ENCODE results near the gene ZNF804A. TPM values are rescaled to one million over a fixed set of nuclear protein-coding genes. Genes with fewer than 3 reads are reported as not detected.

The ZNF804A gene
- total RNA-seq, 2 experiments from 2014 or later, result not detected

DNA sequence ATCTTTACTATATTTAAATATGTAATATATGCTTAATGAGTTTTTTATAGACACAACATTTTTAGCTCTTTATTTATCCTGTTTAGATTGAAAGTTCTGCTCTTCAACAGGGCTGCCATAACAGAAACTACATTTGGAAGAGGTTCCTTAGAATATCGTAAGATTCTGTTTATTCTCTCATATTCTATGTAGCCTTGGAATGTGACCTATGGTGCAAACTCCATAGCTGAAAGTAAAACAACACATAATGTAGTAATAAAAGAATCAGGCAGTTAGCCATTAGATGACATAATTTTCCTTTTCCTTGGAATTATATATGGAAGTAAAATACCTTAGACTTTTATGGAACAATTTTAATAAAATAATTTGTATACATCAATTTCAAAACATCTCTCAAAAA is 91.3 kb downstream of the ZNF804A start:
- CTCF ChIA-PET, result no interaction called here
- Mint-ChIP-seq H3K36me3 (ENCODE audit: low read depth) (no peaks in the 10 kb centered on the region), H3K27me3 (ENCODE audit: low read depth) (no peaks in the 10 kb centered on the region), H3K4me1 (ENCODE audit: low read depth) (no peaks in the 10 kb centered on the region), H3K9me3 (no peaks in the 10 kb centered on the region), H3K27ac (no peak overlapping the region), H3K4me3 (no peak overlapping the region)
- DNase-seq, result no peak
- intact Hi-C loops (cut with micrococcal nuclease), result no loop called here

DNA sequence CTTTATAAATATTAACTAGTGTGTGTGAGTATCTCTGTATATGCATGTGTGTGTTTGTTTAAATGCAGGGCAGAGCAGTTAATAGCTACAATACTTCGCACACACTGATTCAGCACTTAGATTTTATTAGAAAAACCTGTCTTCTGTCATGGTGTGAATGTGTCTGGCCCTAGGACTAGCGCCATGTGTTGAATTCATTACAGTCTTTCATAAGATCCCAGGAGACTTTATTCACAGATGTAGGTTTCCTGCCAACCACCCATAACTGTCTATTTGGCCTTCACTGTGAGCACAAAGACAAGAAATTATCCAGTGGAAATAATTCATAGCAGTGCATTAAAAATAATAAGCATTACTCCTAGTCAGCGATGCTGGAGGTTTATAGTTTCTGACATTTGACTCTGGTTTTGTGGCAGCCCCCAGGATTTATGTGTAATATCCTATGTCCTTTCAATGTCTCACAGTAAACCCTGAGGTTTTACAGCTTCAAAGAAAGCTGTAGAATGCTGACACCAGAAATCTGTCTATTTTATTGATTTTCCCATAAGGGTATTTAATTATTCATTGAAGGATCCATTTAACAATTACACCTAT is 93.9 kb downstream of the ZNF804A start:
- Mint-ChIP-seq H3K4me3 (no peak overlapping the region), H3K27me3 (ENCODE audit: low read depth) (no peaks in the 10 kb centered on the region), H3K27ac (no peak overlapping the region), H3K9me3 (no peaks in the 10 kb centered on the region), H3K4me1 (ENCODE audit: low read depth) (no peaks in the 10 kb centered on the region), H3K36me3 (ENCODE audit: low read depth) (no peaks in the 10 kb centered on the region)
- no peak for DNase-seq
- CTCF ChIA-PET, result no interaction called here
- intact Hi-C loops (cut with micrococcal nuclease), result no loop called here

DNA sequence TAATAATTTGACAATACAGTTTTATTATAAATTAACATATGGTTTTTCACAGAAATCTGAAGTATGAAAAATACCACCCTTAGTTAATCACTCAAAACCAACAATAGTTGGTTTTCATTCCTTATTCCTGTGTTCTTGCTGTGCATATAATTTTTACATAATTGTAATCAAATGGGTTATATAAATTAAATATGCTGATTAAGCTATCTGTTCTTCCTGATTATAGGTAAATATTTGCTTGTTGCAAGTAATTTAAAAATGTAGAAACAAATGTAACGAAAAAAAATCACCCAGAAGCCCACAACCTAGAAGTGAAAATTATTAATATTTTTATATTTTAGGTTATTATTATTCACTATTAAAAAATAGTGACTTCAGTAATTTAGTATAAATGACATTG is 98.3 kb downstream of the ZNF804A start:
- CTCF ChIA-PET, result no interaction called here
- H3K4me1 Mint-ChIP-seq (ENCODE audit: low read depth), result no peaks in the 10 kb centered on the region
- no peak for DNase-seq
- H3K27me3 Mint-ChIP-seq (ENCODE audit: low read depth), result no peaks in the 10 kb centered on the region
- intact Hi-C loops (cut with micrococcal nuclease), result no loop called here
- no peak overlapping the region for H3K27ac Mint-ChIP-seq
- H3K36me3 Mint-ChIP-seq (ENCODE audit: low read depth), result no peaks in the 10 kb centered on the region
- H3K9me3 Mint-ChIP-seq, result no peaks in the 10 kb centered on the region
- H3K4me3 Mint-ChIP-seq, result no peak overlapping the region

DNA sequence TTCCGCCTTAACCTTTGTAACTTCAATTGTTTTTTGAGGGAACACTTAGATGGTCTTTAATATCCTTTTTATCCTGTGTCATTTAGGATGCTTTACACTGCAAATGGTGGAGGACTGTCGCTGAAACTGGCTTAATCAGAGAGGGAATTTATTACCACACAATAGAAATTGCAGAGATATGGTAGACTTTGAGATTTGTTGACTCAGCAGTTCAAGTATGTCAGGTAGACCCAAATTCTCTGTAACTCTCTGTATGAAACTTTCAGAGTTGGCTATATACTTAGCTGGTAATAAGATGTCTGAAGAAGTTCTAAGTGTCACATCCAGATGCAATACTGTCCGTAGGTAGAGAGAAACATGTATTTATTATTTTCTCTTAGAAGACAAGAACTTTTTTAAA is 100.1 kb downstream of the ZNF804A start:
- Mint-ChIP-seq H3K36me3 (ENCODE audit: low read depth) (no peaks in the 10 kb centered on the region), H3K27me3 (ENCODE audit: low read depth) (no peaks in the 10 kb centered on the region), H3K4me1 (ENCODE audit: low read depth) (no peaks in the 10 kb centered on the region), H3K27ac (no peak overlapping the region), H3K9me3 (no peaks in the 10 kb centered on the region), H3K4me3 (no peak overlapping the region)
- CTCF ChIA-PET, result interaction anchor here (0.6 kb wide), 1 partner anchor 88 kb away, joined by 4 read pairs; no protein-coding TSS in a partner anchor
- intact Hi-C loops (cut with micrococcal nuclease), result no loop called here
- DNase-seq, result no peak

DNA sequence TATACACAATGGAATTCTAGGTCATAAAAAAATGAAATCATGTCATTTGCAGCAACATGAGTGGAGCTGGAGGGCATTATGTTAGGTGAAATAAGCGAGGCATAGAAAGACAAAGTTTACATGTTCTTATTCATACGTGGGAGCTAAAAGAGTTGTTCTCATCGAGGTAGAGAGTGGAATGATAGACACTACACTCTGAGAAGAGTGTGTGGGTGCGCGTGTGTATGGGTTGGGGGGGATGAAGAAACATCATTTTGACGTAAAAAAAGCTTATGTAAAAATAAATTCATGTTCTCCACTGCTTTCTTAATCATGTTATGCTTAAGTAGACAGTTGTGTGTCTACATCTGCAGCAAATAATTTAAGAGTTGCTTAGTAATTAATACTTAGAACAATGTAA is 123.6 kb downstream of the ZNF804A start:
- Mint-ChIP-seq H3K27ac (no peak overlapping the region), H3K4me1 (ENCODE audit: low read depth) (no peaks in the 10 kb centered on the region), H3K36me3 (ENCODE audit: low read depth) (no peaks in the 10 kb centered on the region), H3K27me3 (ENCODE audit: low read depth) (no peaks in the 10 kb centered on the region), H3K4me3 (no peak overlapping the region), H3K9me3 (peaks cover 12% of the 10 kb centered on the region)
- intact Hi-C loops (cut with micrococcal nuclease), result no loop called here
- no peak for DNase-seq
- CTCF ChIA-PET, result no interaction called here

DNA sequence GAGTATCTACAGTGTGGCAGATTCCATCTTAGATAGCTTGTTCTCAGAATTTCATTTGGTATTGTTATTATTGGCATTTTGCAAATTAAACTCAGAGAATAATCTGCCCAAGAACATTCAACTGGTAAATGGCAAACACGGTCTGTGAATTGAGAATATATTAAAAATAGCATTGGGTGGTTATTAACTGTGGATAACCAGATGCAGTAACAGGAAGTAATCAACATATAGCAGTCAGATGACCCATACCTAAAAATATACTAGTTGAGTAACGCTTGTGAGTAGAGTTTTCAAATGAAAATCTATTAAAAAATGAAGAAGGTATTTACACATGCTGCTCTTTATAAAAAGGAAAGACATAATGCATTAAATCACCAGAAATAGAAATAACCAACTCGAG is 129.5 kb downstream of the ZNF804A start:
- Mint-ChIP-seq H3K36me3 (ENCODE audit: low read depth) (no peaks in the 10 kb centered on the region), H3K27ac (no peak overlapping the region), H3K4me3 (no peak overlapping the region), H3K27me3 (ENCODE audit: low read depth) (no peaks in the 10 kb centered on the region), H3K9me3 (peaks cover 3% of the 10 kb centered on the region), H3K4me1 (ENCODE audit: low read depth) (no peaks in the 10 kb centered on the region)
- CTCF ChIA-PET, result no interaction called here
- intact Hi-C loops (cut with micrococcal nuclease), result no loop called here
- DNase-seq, result no peak

DNA sequence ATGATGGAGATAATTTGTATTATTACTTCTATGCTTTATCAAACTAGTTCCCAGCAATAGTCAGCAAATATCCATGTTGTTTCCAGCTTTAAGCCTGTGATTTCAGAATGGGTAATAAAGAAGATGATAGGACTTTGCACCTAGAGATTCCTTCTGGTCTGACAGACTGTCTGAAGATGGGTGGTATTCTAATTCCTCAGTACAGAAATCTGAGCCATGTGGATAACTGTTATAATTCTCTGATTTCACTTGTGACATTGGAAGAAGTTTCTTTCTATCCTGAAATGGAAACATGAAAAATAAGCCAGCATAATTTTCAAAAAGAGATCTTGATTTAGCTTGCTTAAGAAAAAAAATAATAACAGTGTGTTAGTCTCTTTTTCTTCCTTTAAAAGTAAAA is 130.1 kb downstream of the ZNF804A start:
- intact Hi-C loops (cut with micrococcal nuclease), result no loop called here
- H3K4me3 Mint-ChIP-seq, result no peak overlapping the region
- H3K27ac Mint-ChIP-seq, result no peak overlapping the region
- no peaks in the 10 kb centered on the region for H3K36me3 Mint-ChIP-seq (ENCODE audit: low read depth)
- CTCF ChIA-PET, result no interaction called here
- no peak for DNase-seq
- peaks cover 3% of the 10 kb centered on the region for H3K9me3 Mint-ChIP-seq
- H3K27me3 Mint-ChIP-seq (ENCODE audit: low read depth), result no peaks in the 10 kb centered on the region
- no peaks in the 10 kb centered on the region for H3K4me1 Mint-ChIP-seq (ENCODE audit: low read depth)

DNA sequence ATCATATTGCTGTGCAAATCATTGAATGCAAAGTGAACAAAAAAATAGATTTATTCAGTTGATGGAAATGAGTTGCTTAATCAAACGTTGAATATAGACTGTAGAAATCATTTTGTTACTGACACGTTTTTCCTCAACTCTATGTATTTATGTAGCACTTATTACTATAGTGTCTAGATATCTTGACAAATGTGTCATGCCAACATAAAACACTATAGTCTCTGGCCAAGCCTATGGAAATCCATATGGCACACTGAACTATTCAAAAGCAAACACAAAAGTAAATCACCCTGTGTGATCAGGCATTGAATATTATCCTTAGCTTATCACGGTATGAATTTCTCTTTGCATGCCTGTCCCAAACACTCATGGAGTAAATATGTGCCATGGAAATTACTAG is 131.3 kb downstream of the ZNF804A start:
- no peak overlapping the region for H3K27ac Mint-ChIP-seq
- peaks cover 3% of the 10 kb centered on the region for H3K9me3 Mint-ChIP-seq
- H3K4me1 Mint-ChIP-seq (ENCODE audit: low read depth), result no peaks in the 10 kb centered on the region
- no peaks in the 10 kb centered on the region for H3K27me3 Mint-ChIP-seq (ENCODE audit: low read depth)
- CTCF ChIA-PET, result no interaction called here
- no peaks in the 10 kb centered on the region for H3K36me3 Mint-ChIP-seq (ENCODE audit: low read depth)
- H3K4me3 Mint-ChIP-seq, result no peak overlapping the region
- intact Hi-C loops (cut with micrococcal nuclease), result no loop called here
- DNase-seq, result no peak

DNA sequence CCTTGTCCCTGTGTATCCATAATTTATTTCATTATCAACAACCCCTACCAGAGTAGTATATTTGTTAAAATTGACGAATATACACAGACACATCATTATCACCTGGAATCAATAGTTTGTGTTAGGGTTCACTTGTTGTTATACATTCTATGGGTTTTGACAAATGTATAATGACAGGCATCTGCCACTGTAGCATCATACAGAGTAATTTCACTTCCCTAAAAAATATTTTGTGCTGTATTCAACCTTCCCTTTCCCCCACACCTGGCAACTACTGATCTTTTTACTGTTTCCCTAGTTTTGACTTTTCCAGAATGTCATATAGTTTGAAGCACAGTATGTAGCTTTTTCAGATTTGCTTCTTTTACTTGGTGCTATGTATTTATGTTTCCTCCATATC is 132.0 kb downstream of the ZNF804A start:
- intact Hi-C loops (cut with micrococcal nuclease), result no loop called here
- Mint-ChIP-seq H3K4me3 (no peak overlapping the region), H3K4me1 (ENCODE audit: low read depth) (no peaks in the 10 kb centered on the region), H3K36me3 (ENCODE audit: low read depth) (no peaks in the 10 kb centered on the region), H3K9me3 (peaks cover 3% of the 10 kb centered on the region), H3K27ac (no peak overlapping the region), H3K27me3 (ENCODE audit: low read depth) (no peaks in the 10 kb centered on the region)
- no peak for DNase-seq
- CTCF ChIA-PET, result no interaction called here

DNA sequence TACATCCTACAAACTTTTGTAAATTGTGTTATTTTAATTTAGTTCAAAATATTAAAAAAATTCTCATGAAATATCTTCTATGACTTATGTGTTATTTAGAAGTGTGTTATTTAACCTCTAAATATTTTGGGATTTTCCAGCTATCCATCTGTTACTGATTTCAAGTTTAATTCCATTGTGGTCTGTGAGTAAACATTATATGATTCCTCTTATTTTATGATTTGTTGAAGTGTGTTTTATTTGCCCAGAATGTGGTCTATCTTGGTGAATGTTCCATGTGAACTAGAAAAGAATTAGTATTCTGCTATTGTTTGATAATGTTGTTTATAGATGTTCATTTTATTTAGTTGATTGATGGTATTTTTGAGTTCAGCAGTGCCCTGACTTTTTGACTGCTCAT is 136.0 kb downstream of the ZNF804A start:
- CTCF ChIA-PET, result no interaction called here
- H3K36me3 Mint-ChIP-seq (ENCODE audit: low read depth), result no peaks in the 10 kb centered on the region
- no peaks in the 10 kb centered on the region for H3K27me3 Mint-ChIP-seq (ENCODE audit: low read depth)
- H3K27ac Mint-ChIP-seq, result no peak overlapping the region
- H3K4me3 Mint-ChIP-seq, result no peak overlapping the region
- no peak for DNase-seq
- peaks cover 3% of the 10 kb centered on the region for H3K9me3 Mint-ChIP-seq
- no peaks in the 10 kb centered on the region for H3K4me1 Mint-ChIP-seq (ENCODE audit: low read depth)
- intact Hi-C loops (cut with micrococcal nuclease), result no loop called here

DNA sequence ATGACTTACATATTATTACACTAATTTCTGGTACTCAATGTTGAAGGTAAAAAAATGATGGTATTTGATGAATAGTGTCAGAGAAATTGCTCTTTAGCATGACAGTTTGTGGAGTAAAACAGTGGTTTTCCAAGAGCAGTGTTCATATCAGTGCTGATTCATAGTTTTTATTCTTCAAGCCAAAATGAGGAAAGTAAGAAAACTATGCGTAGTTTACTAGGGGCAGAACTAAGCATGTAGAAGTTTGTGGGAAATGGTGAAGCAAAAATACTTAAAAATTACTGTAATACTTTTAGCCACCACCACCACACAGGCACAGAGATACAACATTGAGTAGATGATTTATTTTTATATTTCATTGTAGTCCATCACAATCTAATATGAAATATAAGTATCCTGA is 137.3 kb downstream of the ZNF804A start:
- Mint-ChIP-seq H3K9me3 (peaks cover 4% of the 10 kb centered on the region), H3K27me3 (ENCODE audit: low read depth) (no peaks in the 10 kb centered on the region), H3K27ac (no peak overlapping the region), H3K4me1 (ENCODE audit: low read depth) (no peaks in the 10 kb centered on the region), H3K36me3 (ENCODE audit: low read depth) (no peaks in the 10 kb centered on the region), H3K4me3 (no peak overlapping the region)
- no peak for DNase-seq
- intact Hi-C loops (cut with micrococcal nuclease), result no loop called here
- CTCF ChIA-PET, result no interaction called here

DNA sequence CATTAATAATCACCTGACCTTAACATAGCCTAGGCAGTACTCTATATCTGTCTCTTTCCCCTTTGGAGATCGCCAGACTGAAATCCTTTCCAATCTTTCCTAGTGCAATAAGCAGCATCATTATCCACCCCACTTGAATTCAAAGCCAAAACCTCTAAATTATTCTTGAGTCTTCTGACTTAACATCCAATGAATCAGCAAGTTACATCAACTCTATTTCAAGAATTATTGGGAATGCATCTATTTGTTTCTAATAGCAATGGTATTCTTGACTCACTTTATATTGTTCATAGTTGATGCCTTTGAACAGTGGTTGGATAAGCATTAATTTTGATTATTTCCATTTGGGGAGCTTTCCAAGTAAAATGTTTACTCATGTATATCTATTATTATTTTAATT is 144.8 kb downstream of the ZNF804A start:
- Mint-ChIP-seq H3K27me3 (ENCODE audit: low read depth) (no peaks in the 10 kb centered on the region), H3K4me3 (no peak overlapping the region), H3K36me3 (ENCODE audit: low read depth) (no peaks in the 10 kb centered on the region), H3K4me1 (ENCODE audit: low read depth) (no peaks in the 10 kb centered on the region), H3K27ac (no peak overlapping the region), H3K9me3 (peaks cover 3% of the 10 kb centered on the region)
- no peak for DNase-seq
- intact Hi-C loops (cut with micrococcal nuclease), result no loop called here
- CTCF ChIA-PET, result no interaction called here

DNA sequence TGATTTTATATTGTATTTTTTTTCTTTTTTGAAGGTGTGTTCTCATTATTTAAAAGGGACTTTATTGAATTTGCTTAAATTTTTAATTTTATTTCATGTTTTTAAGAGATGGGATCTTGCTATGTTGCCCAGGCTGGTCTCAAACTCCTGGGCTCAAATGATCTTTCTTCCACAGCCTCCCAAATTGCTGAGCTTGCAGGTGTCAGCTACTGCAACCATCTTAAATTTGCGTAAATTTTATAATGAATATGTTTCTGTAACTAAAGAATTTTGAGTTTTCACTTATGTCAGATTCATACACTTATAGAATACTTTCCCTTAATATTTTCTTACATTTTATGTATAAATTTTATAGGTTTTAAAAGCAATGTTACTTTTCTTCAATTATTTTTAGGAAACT is 157.8 kb downstream of the ZNF804A start:
- H3K36me3 Mint-ChIP-seq (ENCODE audit: low read depth), result no peaks in the 10 kb centered on the region
- no peak overlapping the region for H3K4me3 Mint-ChIP-seq
- H3K27ac Mint-ChIP-seq, result no peak overlapping the region
- H3K27me3 Mint-ChIP-seq (ENCODE audit: low read depth), result no peaks in the 10 kb centered on the region
- intact Hi-C loops (cut with micrococcal nuclease), result no loop called here
- no peaks in the 10 kb centered on the region for H3K4me1 Mint-ChIP-seq (ENCODE audit: low read depth)
- peaks cover 2% of the 10 kb centered on the region for H3K9me3 Mint-ChIP-seq
- CTCF ChIA-PET, result no interaction called here
- no peak for DNase-seq

DNA sequence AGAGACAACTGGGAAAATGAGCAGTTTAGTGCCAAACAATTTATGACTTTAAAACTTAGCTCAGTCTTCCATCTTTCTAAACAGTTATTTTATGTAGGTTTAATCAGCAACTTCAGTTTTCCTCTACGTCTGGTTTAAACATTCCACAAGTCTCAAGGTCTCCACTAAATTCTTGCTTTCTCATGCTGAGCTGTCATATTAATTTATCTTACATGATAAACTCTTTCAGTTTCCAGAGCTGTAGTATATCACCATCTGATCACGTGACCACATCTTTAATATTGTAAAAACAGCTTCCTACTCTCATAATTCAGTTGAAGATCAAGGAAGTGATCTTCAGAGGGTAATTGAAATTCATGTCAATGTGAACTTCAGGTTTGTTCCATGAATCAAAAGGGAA is 158.6 kb downstream of the ZNF804A start:
- Mint-ChIP-seq H3K36me3 (ENCODE audit: low read depth) (no peaks in the 10 kb centered on the region), H3K4me3 (no peak overlapping the region), H3K9me3 (peaks cover 2% of the 10 kb centered on the region), H3K27ac (no peak overlapping the region), H3K4me1 (ENCODE audit: low read depth) (no peaks in the 10 kb centered on the region), H3K27me3 (ENCODE audit: low read depth) (no peaks in the 10 kb centered on the region)
- CTCF ChIA-PET, result no interaction called here
- no peak for DNase-seq
- intact Hi-C loops (cut with micrococcal nuclease), result no loop called here
